GM12878 (cell line): ENCODE results near the gene ARL6IP5. TPM values are rescaled to one million over a fixed set of nuclear protein-coding genes. Genes with fewer than 3 reads are reported as not detected.
A peak's percentile ranks its signal among the peaks of the same experiment; 100 is the strongest.

Experiments used
- EED ChIP-seq: sonication (generic); IDR thresholded peaks from 2 replicates; pipeline ENCODE4 v1.6.1; 2016; ENCODE audit warnings: antibody characterized with exemption, low read depth
- KAT2A ChIP-seq: conservative IDR thresholded peaks from 2 replicates; pipeline ENCODE4 v1.6.1; 2011; ENCODE audit warnings: low read depth, low read length; ENCODE audit not compliant: control insufficient read depth
- KLF5 ChIP-seq: fragments of 450-650 bp; IDR thresholded peaks from 2 replicates; pipeline ENCODE4 v1.6.1; 2014; ENCODE audit warnings: mild to moderate bottlenecking; ENCODE audit not compliant: partially characterized antibody
- NR2F1 ChIP-seq: fragments of 450-650 bp; conservative IDR thresholded peaks from 2 replicates; pipeline ENCODE4 v1.6.1; 2017; ENCODE audit warnings: mild to moderate bottlenecking
- PML ChIP-seq: IDR thresholded peaks from 2 replicates; pipeline ENCODE4 v1.6.1; 2012; ENCODE audit warnings: low read length, inconsistent platforms
- POLR2A ChIP-seq: IDR thresholded peaks from 2 replicates; pipeline ENCODE4 v1.6.1; 2011; ENCODE audit warnings: low read depth, mild to moderate bottlenecking, low read length
- POU2F2 ChIP-seq: IDR thresholded peaks from 3 replicates; pipeline ENCODE4 v1.6.1; 2011; ENCODE audit warnings: low read depth, mild to moderate bottlenecking, low read length, borderline replicate concordance
- RAD51 ChIP-seq: fragments of 450-650 bp; IDR thresholded peaks from 2 replicates; pipeline ENCODE4 v1.6.1; 2016; ENCODE audit warnings: moderate library complexity, mild to moderate bottlenecking, inconsistent platforms
- SMAD5 ChIP-seq: IDR thresholded peaks from 2 replicates; pipeline ENCODE4 v1.6.1; 2016; ENCODE audit warnings: antibody characterized with exemption, low read depth
- SMC3 ChIP-seq: IDR thresholded peaks from 2 replicates; pipeline ENCODE4 v1.6.1; 2011; ENCODE audit warnings: low read length, improper control_type of control experiment, borderline replicate concordance
- SRF ChIP-seq, 2 experiments: IDR thresholded peaks; 2 replicates each; pipeline ENCODE4 v1.6.1; 2011; ENCODE audit warnings: low read depth in 2 of 2, low read length in 2 of 2, mild to moderate bottlenecking in 1 of 2, moderate library complexity in 1 of 2
- TCF3 ChIP-seq: IDR thresholded peaks from 2 replicates; pipeline ENCODE4 v1.6.1; 2012; ENCODE audit warnings: low read depth, mild to moderate bottlenecking, low read length, borderline replicate concordance; ENCODE audit not compliant: insufficient read depth
- ZSCAN29 ChIP-seq: fragments of 450-650 bp; IDR thresholded peaks from 2 replicates; pipeline ENCODE4 v1.6.1; 2017; ENCODE audit warnings: mild to moderate bottlenecking, moderate library complexity
- ZZZ3 ChIP-seq: IDR thresholded peaks from 2 replicates; pipeline ENCODE4 v1.6.1; 2011; ENCODE audit warnings: low read depth; ENCODE audit not compliant: control insufficient read depth, insufficient read length
- polyA plus RNA-seq, 11 experiments: library from polyadenylated mRNA; depleted of rRNA in 4 of 11; unstranded in 6 of 11; stranded (reverse) in 5 of 11; fragments of >200 nt; fragmentation: Nextera tagmentation in 4 of 11; fragmentation: Illumina TruSeq in 1 of 11; extraction: Ambion mirVana in 4 of 11; extraction: Trizol in 1 of 11; gene quantifications; 1 replicate in 1 of 11; 2 replicates in 10 of 11; pipeline versions ENCODE4 v1.2.1 to v1.2.3, GENCODE V29; 2011 to 2016; ENCODE audit warnings: inconsistent platforms in 2 of 11, missing spikeins in 2 of 11, low read depth in 1 of 11
- total RNA-seq, 4 experiments: library from RNA; depleted of rRNA in 3 of 4; stranded (reverse); fragments of >200 nt in 3 of 4; fragmentation: Illumina TruSeq in 1 of 4; extraction: Trizol in 1 of 4; gene quantifications; 2 replicates each; pipeline versions ENCODE4 v1.2.1 to v1.2.3, GENCODE V29; 2013 to 2021
- TF ChIP-seq, protein P1 (sequence below): fragments of 450-650 bp; IDR thresholded peaks from 2 replicates; pipeline ENCODE4 v1.6.1; 2018; ENCODE audit warnings: borderline replicate concordance, mild to moderate bottlenecking; ENCODE audit not compliant: partially characterized antibody
- TF ChIP-seq, protein P2 (sequence below): fragments of 450-650 bp; formaldehyde crosslinking; IDR thresholded peaks from 2 replicates; pipeline ENCODE4 v1.5.0; 2022; ENCODE audit warnings: mild to moderate bottlenecking, missing genetic modification characterization
- TF ChIP-seq, protein P3 (sequence below): fragments of 450-650 bp; formaldehyde crosslinking; IDR thresholded peaks from 2 replicates; pipeline ENCODE4 v1.4.0; 2020; ENCODE audit warnings: mild to moderate bottlenecking, moderate library complexity
- TF ChIP-seq, protein P4 (sequence below): fragments of 450-650 bp; IDR thresholded peaks from 2 replicates; pipeline ENCODE4 v1.6.1; 2016; ENCODE audit warnings: mild to moderate bottlenecking

The ARL6IP5 gene
- total and polyA plus RNA-seq, 10 of the 15 experiments (the other 5 are each of a cell fraction or from before 2014, with no cell fraction given): 78.2 to 310 (median 148) TPM

DNA sequence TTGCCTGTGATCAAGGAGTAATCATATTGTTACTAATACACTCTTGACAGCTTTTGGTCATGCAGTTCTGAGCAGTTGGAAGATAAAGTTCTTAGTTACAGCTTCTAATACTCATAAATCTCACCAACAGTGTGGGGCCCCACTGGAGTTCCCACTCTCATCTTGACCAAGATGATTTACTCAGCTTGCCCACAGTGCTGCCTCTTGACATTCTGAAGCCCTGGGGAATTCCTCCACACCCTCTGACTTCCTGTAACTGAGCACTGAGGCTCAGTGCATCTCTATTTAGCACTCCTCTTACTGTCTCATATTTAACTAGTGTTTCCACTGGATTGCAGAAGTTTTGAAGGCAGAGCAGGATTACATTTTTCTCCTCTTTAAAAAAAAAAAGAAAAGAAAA lies 1.9 kb upstream of the ARL6IP5 start (continued):
- TF ChIP-seq POU2F2 (peak; percentile 79; the same call in 1 of the 3 replicates), POLR2A (peak; percentile 37; the same call in 1 of the 2 replicates), ZZZ3 (no peak), ZSCAN29 (no peak), NR2F1 (peak; percentile 87), SMC3 (peak; percentile 25; the same call in 1 of the 2 replicates), RAD51 (no peak), EED (peak; percentile 88), SMAD5 (no peak), KLF5 (no peak), PML (peak; percentile 87), TCF3 (no peak), KAT2A (no peak), SRF (IDR thresholded peaks at IDR 0.05; ENCODE audit: low read depth in 2 of 2, low read length in 2 of 2) (no peak)
- TF ChIP-seq, protein P1, sequence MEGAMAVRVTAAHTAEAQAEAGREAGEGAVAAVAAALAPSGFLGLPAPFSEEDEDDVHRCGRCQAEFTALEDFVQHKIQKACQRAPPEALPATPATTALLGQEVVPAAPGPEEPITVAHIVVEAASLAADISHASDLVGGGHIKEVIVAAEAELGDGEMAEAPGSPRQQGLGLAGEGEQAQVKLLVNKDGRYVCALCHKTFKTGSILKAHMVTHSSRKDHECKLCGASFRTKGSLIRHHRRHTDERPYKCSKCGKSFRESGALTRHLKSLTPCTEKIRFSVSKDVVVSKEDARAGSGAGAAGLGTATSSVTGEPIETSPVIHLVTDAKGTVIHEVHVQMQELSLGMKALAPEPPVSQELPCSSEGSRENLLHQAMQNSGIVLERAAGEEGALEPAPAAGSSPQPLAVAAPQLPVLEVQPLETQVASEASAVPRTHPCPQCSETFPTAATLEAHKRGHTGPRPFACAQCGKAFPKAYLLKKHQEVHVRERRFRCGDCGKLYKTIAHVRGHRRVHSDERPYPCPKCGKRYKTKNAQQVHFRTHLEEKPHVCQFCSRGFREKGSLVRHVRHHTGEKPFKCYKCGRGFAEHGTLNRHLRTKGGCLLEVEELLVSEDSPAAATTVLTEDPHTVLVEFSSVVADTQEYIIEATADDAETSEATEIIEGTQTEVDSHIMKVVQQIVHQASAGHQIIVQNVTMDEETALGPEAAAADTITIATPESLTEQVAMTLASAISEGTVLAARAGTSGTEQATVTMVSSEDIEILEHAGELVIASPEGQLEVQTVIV: no peak
- TF ChIP-seq, protein P2, sequence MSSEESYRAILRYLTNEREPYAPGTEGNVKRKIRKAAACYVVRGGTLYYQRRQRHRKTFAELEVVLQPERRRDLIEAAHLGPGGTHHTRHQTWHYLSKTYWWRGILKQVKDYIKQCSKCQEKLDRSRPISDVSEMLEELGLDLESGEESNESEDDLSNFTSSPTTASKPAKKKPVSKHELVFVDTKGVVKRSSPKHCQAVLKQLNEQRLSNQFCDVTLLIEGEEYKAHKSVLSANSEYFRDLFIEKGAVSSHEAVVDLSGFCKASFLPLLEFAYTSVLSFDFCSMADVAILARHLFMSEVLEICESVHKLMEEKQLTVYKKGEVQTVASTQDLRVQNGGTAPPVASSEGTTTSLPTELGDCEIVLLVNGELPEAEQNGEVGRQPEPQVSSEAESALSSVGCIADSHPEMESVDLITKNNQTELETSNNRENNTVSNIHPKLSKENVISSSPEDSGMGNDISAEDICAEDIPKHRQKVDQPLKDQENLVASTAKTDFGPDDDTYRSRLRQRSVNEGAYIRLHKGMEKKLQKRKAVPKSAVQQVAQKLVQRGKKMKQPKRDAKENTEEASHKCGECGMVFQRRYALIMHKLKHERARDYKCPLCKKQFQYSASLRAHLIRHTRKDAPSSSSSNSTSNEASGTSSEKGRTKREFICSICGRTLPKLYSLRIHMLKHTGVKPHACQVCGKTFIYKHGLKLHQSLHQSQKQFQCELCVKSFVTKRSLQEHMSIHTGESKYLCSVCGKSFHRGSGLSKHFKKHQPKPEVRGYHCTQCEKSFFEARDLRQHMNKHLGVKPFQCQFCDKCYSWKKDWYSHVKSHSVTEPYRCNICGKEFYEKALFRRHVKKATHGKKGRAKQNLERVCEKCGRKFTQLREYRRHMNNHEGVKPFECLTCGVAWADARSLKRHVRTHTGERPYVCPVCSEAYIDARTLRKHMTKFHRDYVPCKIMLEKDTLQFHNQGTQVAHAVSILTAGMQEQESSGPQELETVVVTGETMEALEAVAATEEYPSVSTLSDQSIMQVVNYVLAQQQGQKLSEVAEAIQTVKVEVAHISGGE (CRISPR knock-in tag): no peak
- TF ChIP-seq, protein P3, sequence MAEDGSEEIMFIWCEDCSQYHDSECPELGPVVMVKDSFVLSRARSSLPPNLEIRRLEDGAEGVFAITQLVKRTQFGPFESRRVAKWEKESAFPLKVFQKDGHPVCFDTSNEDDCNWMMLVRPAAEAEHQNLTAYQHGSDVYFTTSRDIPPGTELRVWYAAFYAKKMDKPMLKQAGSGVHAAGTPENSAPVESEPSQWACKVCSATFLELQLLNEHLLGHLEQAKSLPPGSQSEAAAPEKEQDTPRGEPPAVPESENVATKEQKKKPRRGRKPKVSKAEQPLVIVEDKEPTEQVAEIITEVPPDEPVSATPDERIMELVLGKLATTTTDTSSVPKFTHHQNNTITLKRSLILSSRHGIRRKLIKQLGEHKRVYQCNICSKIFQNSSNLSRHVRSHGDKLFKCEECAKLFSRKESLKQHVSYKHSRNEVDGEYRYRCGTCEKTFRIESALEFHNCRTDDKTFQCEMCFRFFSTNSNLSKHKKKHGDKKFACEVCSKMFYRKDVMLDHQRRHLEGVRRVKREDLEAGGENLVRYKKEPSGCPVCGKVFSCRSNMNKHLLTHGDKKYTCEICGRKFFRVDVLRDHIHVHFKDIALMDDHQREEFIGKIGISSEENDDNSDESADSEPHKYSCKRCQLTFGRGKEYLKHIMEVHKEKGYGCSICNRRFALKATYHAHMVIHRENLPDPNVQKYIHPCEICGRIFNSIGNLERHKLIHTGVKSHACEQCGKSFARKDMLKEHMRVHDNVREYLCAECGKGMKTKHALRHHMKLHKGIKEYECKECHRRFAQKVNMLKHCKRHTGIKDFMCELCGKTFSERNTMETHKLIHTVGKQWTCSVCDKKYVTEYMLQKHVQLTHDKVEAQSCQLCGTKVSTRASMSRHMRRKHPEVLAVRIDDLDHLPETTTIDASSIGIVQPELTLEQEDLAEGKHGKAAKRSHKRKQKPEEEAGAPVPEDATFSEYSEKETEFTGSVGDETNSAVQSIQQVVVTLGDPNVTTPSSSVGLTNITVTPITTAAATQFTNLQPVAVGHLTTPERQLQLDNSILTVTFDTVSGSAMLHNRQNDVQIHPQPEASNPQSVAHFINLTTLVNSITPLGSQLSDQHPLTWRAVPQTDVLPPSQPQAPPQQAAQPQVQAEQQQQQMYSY (CRISPR knock-in tag): no peak
- TF ChIP-seq, protein P4, sequence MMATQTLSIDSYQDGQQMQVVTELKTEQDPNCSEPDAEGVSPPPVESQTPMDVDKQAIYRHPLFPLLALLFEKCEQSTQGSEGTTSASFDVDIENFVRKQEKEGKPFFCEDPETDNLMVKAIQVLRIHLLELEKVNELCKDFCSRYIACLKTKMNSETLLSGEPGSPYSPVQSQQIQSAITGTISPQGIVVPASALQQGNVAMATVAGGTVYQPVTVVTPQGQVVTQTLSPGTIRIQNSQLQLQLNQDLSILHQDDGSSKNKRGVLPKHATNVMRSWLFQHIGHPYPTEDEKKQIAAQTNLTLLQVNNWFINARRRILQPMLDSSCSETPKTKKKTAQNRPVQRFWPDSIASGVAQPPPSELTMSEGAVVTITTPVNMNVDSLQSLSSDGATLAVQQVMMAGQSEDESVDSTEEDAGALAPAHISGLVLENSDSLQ: peak; percentile 54
